ENCODE results near the gene RAB40C.

Gene RAB40C

GRCh38 chr16:649631-650030 is 59.8 kb downstream of the RAB40C start:
- DNase-seq = no peak

DNA sequence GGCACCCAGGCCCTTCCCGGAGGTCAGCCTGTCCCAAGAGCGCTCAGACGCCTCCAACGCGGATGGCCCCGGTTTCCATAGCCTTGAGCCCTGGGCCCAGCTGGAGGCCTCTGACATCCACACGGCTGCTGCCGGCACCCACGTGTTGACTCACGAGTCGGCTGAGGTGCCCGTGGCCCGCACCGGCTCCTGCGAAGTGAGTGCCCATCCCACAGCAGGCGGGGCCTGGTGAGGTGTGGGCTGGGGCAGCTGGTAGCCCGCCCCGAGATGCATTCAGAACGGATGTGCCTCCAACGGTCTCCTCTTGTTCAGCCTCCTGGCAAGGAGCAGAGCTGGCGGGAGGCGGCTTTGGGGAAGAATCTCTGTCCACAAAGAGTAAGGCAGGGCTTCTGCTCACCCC is 62.0 kb downstream of the RAB40C start:
- no peak for DNase-seq

GRCh38 chr16:652454-653305 is 62.8 kb downstream of the RAB40C start:
- no peak for DNase-seq

GRCh38 chr16:654034-654433 is 64.2 kb downstream of the RAB40C start:
- no peak for DNase-seq

DNA sequence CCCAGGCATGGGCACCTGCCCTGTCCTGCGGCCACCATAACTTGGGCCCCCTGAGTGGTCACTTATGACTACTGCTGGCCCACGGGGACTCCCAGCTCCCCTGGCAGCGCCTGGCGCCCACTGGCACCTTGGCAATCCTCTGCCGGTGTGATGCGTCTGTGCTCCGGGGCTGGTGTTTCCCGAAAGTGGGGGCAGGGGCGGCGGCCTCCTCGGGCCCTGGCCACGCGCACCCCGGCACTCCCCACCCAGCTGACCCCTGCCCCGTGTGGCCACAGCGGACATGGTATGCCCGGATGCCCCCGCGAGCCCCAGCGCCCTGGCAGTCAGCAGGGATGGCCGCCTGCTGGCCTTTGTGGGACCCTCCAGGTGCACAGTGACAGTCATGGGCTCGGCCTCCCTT is 67.6 kb downstream of the RAB40C start:
- no peak for DNase-seq

DNA sequence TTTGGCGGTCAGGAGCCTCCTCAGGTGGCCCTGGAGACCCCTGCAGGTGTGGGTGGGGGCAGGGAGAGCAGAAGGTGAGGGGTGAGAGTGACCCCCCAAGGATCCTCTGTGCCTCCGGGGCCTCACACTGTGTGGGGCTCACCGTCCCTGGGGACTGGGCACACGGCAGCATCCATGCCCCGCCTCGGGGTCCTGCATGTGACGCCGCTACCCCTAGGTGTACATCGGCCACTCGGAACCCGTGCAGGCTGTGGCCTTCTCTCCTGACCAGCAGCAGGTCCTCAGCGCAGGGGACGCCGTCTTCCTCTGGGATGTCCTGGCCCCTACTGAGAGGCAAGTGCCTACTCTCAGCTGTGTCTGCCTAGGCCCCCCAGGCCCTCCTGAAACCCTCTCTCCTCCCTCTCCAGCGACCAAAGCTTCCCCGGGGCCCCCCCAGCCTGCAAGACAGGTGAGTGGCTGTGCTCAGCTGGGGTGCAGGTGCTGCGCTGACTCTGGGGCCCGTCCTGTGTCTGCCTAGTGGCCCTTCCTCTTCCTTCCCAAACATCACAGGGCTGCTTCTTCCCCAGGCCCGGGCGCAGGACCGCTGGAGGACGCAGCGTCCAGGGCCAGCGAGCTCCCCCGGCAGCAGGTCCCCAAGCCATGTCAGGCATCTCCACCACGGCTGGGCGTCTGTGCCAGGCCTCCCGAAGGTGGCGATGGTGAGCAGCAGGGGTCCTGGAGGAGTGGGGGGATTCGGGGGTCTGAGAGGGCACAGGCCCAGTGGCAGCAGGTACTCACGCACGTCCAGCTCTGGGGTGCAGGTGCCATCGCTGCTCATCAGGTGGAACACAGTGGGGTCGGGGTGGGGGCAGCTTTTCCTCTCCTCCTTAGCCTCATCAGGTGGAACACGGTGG is 69.1 kb downstream of the RAB40C start:
- DNase-seq = no peak

GRCh38 chr16:659618-660017 is 69.8 kb downstream of the RAB40C start:
- DNase-seq = no peak

DNA sequence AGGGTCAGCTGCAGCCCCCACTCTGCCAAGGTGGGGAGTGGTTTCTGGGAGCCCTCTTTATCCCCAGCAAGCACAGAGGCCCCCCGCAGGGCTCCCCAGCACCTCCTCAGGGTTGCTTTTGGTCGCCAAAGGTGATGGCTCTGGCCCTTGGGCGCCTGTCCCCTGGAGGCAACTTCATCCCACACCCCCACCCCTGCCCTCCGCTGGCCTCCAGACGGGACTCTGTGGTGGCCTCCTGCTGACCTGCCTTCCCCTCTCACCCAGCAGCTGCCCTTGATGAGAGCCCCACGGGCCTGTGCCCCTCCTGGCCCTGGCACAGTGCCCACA is 70.2 kb downstream of the RAB40C start:
- DNase-seq = no peak

DNA sequence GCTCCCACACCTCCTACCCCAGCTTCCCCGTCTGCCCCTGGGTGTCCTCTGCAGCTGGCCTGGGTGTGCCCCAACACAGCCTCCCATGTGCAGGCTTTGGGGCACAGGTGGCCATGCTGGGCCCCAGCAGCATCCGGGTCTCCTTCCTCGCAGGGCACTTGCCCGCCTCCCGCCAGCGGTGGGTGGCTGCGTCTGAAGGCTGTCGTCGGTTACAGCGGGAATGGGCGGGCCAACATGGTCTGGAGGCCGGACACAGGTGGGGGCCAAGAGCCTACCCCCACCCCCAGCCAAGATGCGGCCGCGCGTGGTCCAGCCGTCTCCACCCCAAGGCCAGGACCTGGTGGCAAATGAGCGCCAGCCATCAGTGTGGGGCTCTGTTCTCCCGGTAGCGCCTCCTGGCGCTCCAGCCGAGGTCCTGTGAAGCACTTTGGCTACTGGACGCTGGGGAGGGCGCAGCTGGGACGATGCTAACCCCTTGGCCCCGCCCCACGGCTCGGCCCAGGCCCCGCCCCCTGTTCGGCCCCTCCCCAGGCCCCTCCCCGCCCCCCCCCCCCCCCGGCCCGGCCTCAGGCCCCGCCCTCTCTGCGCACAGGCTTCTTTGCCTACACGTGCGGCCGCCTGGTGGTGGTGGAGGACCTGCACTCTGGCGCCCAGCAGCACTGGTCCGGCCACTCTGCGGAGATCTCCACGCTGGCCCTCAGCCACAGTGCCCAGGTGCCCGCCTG is 70.8 kb downstream of the RAB40C start:
- peak; percentile 77 for DNase-seq

GRCh38 chr16:661184-661821 is 71.4 kb downstream of the RAB40C start:
- DNase-seq = no peak

GRCh38 chr16:662095-662494 is 72.2 kb downstream of the RAB40C start:
- DNase-seq = no peak

DNA sequence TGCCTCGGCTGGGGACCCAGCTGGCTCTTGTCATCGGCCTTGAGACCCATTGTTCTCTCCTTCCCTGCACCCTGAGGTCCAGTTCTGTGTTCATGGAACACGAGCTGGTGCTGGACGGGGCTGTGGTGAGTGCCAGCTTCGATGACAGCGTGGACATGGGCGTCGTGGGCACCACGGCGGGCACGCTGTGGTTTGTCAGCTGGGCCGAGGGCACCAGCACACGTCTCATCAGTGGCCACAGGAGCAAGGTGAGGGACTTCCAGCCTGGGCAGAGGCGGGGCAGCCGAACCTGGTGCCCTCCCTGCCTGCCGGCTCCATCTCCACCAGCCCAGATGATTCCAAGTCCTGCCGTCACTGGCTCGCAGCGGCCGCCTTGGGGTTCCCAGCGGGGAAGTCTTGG is 72.7 kb downstream of the RAB40C start:
- DNase-seq = no peak

DNA sequence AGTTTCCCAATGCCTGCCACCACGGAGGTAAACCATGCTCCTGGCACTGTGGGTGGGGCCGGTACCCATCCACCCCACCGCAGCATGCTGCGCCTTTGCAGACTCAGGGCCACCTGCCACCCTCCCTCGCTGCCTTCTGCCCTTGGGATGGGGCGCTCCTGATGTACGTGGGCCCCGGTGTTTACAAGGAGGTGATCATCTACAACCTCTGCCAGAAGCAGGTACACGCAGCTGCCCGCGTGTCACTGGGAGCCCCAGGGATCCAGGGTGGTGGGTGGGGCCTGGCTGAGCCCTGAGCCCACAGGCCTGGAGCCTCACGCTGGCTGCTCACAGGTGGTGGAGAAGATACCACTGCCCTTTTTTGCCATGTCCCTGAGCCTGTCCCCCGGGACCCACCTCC is 76.7 kb downstream of the RAB40C start:
- DNase-seq = no peak

- DNase-seq = no peak
These were observed 77.4 kb downstream of the RAB40C start for GRCh38 chr16:667113-667779.

GRCh38 chr16:667780-668518 is 78.1 kb downstream of the RAB40C start, which contains the start of gene RHOT2:
TSS of gene RHOT2 (plus strand) at chr16:668132. CDS start at chr16:668200, 68 bp downstream.
- DNase-seq = peak; percentile 89

- no peak for DNase-seq
These were observed 78.8 kb downstream of the RAB40C start for GRCh38 chr16:668519-669171.

- no peak for DNase-seq
These were observed 79.8 kb downstream of the RAB40C start for GRCh38 chr16:669666-670065.

GRCh38 chr16:670485-671352 is 80.9 kb downstream of the RAB40C start:
- no peak for DNase-seq

DNA sequence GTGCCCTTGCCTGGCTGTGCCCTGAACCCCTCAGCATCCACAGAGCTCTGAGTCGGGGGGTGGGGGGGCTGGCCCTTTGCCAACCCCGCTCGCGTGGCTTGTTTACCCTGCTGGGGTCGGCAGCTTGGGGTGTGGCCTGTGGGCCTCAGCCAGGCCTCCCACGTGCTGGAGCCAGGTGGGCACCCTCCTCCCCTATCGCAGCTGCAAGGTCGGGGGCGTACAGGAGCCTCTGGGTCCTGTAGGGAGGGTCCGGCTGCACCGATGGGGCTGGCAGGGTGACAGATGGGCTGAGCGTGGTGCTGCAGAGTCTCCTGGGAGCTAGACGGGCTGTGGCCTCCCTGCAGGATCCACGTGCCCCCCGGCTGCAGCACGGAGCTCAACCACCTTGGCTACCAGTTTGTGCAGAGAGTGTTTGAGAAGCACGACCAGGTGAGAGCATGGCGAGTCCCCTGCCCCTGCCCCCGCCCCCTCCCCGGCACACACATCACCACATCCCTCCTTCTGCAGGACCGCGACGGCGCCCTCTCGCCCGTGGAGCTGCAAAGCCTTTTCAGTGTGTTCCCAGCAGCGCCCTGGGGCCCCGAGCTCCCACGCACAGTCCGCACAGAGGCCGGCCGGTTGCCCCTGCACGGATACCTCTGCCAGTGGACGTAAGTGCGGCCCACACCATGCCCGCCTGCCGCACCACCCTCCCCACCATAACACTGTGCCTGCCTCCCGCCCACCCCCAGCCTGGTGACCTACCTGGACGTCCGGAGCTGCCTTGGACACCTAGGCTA is 81.7 kb downstream of the RAB40C start:
- DNase-seq = no peak
